Effector memory CD4-positive, alpha-beta T cell (primary cell): ENCODE measurements around the gene SCLY.

ENCODE experiments used
- DNase-seq, 3 donors: peaks; one replicate each; pipeline ENCODE4 v3.0.0-alpha.2; 2020
- H3K27ac ChIP-seq: 2 replicates; pipeline ENCODE4 v1.7.0; 2013; ENCODE audit warnings: mild to moderate bottlenecking, low read length, moderate library complexity; ENCODE audit not compliant: insufficient read depth, poor library complexity, severe bottlenecking
- H3K27me3 ChIP-seq: replicated peaks from 2 replicates; pipeline ENCODE4 v1.7.0; 2013; ENCODE audit warnings: mild to moderate bottlenecking, low read length; ENCODE audit not compliant: insufficient read depth, control insufficient read depth, poor library complexity, severe bottlenecking
- H3K36me3 ChIP-seq: 2 replicates; pipeline ENCODE4 v1.7.0; 2013; ENCODE audit warnings: mild to moderate bottlenecking, low read length, moderate library complexity; ENCODE audit not compliant: control insufficient read depth, insufficient read depth
- H3K4me1 ChIP-seq: 2 replicates; pipeline ENCODE4 v1.7.0; 2013; ENCODE audit warnings: low read length, mild to moderate bottlenecking; ENCODE audit not compliant: control insufficient read depth, insufficient read depth, poor library complexity, severe bottlenecking
- H3K4me3 ChIP-seq: 2 replicates; pipeline ENCODE4 v1.7.0; 2013; ENCODE audit warnings: low read length, low read depth, mild to moderate bottlenecking; ENCODE audit not compliant: insufficient read depth, poor library complexity, severe bottlenecking
- H3K9me3 ChIP-seq: 2 replicates; pipeline ENCODE4 v1.7.0; 2013; ENCODE audit warnings: mild to moderate bottlenecking, low read length, moderate library complexity; ENCODE audit not compliant: control insufficient read depth

Gene SCLY

GRCh38 chr2:238117199-238118154, 56.7 kb downstream of the SCLY start:
- H3K27me3 ChIP-seq: no peaks in the 10 kb centered on the region
- no peaks in the 10 kb centered on the region for H3K36me3 ChIP-seq
- H3K4me3 ChIP-seq: no peak overlapping the region
- no peaks in the 10 kb centered on the region for H3K9me3 ChIP-seq
- no peak overlapping the region for H3K27ac ChIP-seq
- H3K4me1 ChIP-seq: no peaks in the 10 kb centered on the region
- no peak for DNase-seq

GRCh38 chr2:238119756-238120462, 59.1 kb downstream of the SCLY start:
- Histone ChIP-seq H3K9me3 (no peaks in the 10 kb centered on the region), H3K27ac (no peak overlapping the region), H3K36me3 (no peaks in the 10 kb centered on the region), H3K27me3 (no peaks in the 10 kb centered on the region), H3K4me1 (no peaks in the 10 kb centered on the region), H3K4me3 (no peak overlapping the region)
- DNase-seq: no peak

DNA sequence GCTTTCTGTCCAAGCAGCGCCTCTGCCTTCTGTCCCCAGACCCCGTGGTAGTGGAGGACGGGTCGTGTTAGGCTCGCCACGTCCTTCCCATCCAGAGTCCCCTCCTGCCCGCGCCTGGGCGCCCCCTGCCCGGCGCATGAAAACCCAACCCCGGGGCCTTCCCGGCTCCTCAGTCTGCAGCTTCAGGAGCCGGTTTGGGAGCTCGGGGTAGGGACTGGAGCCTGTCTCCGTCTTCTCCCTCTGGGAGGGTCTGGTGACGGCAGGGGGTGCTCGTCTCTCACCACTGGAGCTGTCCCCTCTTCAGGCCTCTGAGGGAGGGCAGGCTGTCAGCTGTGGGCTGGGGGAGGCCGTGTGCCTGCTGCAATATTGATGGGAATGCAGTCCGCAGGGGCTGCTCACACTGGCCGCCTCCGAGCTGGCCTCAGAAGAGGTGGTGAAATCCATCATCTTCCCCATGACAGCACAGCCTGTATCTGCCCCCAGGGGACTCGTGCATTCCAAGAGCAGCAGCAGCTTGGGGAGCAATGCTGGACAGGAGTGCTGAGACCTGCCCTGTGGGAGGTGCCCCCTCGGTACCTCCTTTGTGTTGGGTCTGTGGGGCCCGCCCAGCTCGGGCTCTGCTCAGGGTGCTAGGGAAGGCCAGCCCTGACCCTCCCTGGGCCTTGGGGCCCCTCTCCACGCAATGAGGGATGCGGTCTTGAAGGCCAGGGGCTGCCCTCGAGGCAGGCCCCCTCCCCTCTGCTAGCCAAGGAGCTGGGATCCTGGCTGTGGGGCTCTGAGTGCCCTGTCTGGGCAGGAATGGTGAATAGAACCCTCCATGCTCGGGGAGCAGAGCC, 59.9 kb downstream of the SCLY start:
- H3K9me3 ChIP-seq: no peaks in the 10 kb centered on the region
- no peak overlapping the region for H3K4me3 ChIP-seq
- no peaks in the 10 kb centered on the region for H3K4me1 ChIP-seq
- H3K36me3 ChIP-seq: no peaks in the 10 kb centered on the region
- H3K27ac ChIP-seq: no peak overlapping the region
- DNase-seq: no peak
- no peaks in the 10 kb centered on the region for H3K27me3 ChIP-seq

- no peak overlapping the region for H3K4me3 ChIP-seq
- no peaks in the 10 kb centered on the region for H3K9me3 ChIP-seq
- DNase-seq: no peak
- H3K27me3 ChIP-seq: no peaks in the 10 kb centered on the region
- no peaks in the 10 kb centered on the region for H3K36me3 ChIP-seq
- no peak overlapping the region for H3K27ac ChIP-seq
- no peaks in the 10 kb centered on the region for H3K4me1 ChIP-seq
These were observed 60.9 kb downstream of the SCLY start for GRCh38 chr2:238121511-238122286.

DNA sequence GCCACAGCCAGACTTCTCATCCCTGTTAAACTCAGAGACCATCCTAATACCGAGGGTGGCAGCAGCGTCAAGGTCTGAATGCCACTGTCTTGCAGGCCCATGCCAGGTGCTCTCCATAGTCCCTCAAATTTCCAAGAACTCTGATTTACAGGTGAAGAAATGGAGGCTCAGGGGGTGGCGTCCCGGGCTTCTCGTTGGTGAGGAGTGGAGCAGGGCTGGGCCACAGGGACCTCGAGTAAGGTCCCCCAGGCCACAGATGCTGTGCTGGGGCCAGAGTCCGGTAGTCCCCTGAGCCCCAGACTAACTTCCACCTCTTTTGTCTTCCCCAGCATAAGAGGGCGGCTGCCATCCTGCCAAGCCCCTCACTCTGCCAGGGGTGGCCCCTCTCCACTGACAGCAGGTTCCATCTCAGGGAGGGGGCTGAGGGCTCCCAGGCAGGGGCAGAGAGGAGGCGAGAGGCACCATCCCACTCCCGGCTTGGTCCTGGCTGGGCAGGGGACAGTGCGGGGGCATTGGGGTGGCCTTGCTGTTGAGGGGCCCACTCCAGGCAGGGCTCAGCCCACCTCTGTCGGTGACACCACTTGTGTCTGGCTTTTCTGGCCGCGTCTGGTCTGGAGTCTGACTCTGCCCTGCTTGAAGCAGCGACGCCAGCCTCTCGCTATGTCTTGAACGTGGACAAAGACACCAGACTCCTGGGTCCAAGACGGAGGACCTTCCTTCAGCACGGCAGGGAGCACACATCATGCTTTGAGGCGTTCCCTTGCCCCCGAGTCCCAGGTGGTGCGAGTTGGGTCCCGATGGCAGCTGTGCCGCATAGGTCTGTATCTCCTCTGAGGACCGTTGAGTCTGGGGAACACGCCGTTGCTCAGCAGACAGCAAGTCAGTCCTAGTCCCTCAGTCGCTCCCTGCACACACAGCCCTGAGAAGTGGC, 61.8 kb downstream of the SCLY start:
- H3K9me3 ChIP-seq: no peaks in the 10 kb centered on the region
- no peak overlapping the region for H3K4me3 ChIP-seq
- H3K27me3 ChIP-seq: no peaks in the 10 kb centered on the region
- H3K36me3 ChIP-seq: no peaks in the 10 kb centered on the region
- H3K27ac ChIP-seq: no peak overlapping the region
- H3K4me1 ChIP-seq: no peaks in the 10 kb centered on the region
- DNase-seq: no peak

DNA sequence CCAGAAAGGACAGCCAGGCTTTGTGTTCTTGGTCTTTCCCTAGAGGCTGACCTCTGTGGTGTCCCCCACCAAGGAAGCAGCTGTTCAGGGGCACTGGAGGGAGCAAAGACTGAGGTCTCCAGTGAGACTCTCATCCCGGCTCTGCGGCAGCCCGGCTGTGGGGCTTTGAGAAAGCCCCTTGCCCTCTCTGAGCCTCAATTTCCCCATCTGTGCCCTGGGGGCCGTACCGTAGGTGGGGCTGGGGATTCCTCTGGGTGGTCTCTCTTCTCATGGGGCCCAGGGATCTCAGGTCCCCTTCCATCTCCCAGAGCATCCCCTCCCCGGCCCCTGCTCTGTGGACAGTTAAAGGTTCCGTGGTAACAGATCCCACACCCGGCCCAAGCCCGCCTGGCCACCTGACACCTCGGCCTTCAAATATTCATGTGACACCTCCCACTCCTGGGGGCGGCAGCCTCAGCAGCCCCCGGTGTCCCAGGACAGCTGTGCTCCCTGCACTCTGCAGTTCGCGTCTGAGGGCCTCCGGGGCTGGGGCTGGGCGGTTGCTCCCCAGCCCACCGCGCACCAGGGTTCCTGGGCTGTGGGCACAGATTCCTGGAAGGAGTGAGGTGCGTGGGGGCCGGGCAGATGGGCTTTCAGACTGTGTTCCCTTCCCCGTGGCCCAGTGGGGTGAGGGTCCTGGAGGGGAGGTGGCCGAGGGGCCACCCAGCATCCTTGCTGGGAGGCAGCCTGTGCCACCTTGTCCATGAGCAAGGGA, 62.6 kb downstream of the SCLY start:
- Histone ChIP-seq H3K27ac (no peak overlapping the region), H3K4me3 (no peak overlapping the region), H3K4me1 (no peaks in the 10 kb centered on the region), H3K36me3 (no peaks in the 10 kb centered on the region), H3K9me3 (no peaks in the 10 kb centered on the region), H3K27me3 (no peaks in the 10 kb centered on the region)
- DNase-seq: no peak

DNA sequence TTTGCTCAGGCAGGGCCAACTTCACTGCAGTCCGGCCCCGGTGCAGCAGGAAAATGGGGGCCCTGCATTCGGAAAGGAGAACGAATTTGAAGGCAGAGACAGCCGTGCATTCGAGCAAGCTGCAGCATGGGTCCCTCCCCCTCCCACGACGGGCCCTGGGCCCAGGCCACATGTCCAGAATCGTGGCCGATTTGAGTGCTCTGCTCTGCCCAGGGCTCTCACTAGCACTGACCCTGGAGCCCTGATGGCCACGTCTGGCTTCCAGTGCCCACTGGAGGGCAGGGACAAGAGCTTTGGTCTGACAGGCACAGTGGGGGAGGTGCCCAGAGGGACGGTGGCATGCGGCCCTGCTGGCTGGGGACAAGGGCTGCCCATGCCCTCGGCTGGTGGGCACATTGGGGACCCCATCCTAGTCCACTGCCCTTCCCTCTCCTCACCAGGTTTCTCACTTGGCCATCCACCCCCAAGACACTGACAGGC, 63.2 kb downstream of the SCLY start:
- H3K27me3 ChIP-seq: no peaks in the 10 kb centered on the region
- H3K27ac ChIP-seq: no peak overlapping the region
- H3K9me3 ChIP-seq: no peaks in the 10 kb centered on the region
- no peak overlapping the region for H3K4me3 ChIP-seq
- DNase-seq: no peak
- no peaks in the 10 kb centered on the region for H3K4me1 ChIP-seq
- H3K36me3 ChIP-seq: no peaks in the 10 kb centered on the region

GRCh38 chr2:238124488-238125126, 63.8 kb downstream of the SCLY start:
- no peak overlapping the region for H3K4me3 ChIP-seq
- no peaks in the 10 kb centered on the region for H3K36me3 ChIP-seq
- H3K4me1 ChIP-seq: no peaks in the 10 kb centered on the region
- no peak for DNase-seq
- H3K9me3 ChIP-seq: no peaks in the 10 kb centered on the region
- no peak overlapping the region for H3K27ac ChIP-seq
- H3K27me3 ChIP-seq: no peaks in the 10 kb centered on the region
